Astrocyte of the spinal cord (primary cell): ENCODE data around the gene CCR9.

Source experiments
- DNase-seq: peaks from one replicate; pipeline ENCODE4 v3.0.0; 2011; ENCODE audit warnings: low read depth, low spot score
- H3K4me3 ChIP-seq: 2 replicates; pipeline ENCODE4 v1.5.1; 2011; ENCODE audit warnings: low read depth, mild to moderate bottlenecking, low read length, moderate library complexity
- CTCF ChIP-seq: IDR thresholded peaks from 2 replicates; pipeline ENCODE4 v1.5.1; 2012; ENCODE audit warnings: low read depth, mild to moderate bottlenecking, low read length, inconsistent platforms
- in situ Hi-C: cut with HindIII; loops from 2 replicates; pipeline ENCODE4 v1.10.0; 2017; ENCODE audit warnings: low sequenced_read_pairs

CCR9 gene

DNA sequence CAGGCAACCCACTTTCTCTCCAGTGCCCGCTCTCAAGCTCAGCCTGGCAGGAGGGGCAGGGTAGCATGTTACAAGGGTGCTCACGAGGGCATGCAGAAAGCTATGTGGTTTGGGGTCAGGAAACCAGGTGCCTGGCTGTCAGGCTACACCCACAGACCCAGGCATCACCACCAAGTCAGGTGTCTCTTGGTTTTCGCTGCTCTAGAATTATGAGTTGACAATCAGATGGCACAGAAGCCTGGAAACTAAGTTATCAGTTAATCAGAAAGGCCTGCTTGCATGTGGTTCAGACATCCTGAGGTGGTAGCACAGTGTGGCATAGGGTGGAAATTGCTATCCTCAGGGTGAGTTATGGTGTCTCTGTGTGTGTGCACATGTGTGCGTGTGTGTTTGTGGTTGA, 16.2 kb upstream of the CCR9 start:
- in situ Hi-C loops, result no loop called here
- no peak for DNase-seq
- TF ChIP-seq CTCF, result no peak
- H3K4me3 ChIP-seq, result no peak overlapping the region

DNA sequence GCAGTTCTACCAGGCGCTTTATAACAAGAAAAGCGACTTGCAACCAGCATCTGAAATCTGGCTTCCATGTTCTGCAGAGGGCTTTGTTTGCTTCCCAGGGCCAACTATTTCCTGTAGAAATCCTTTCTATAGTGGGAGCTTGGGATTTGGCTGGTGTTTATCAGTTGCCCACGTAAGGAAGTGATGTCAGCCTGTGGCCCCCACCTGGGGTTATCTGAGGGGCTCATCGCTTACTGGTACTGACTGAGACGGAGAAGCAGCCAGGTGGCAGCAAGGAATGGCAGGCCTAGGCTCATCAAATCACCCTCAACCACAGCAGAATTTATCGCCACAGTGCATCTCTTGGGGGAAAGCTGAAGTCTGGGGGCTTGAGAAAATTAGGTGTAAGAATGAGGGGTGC, 14.6 kb upstream of the CCR9 start:
- no peak overlapping the region for H3K4me3 ChIP-seq
- no peak for TF ChIP-seq CTCF
- no peak for DNase-seq
- in situ Hi-C loops, result no loop called here

- no peak overlapping the region for H3K4me3 ChIP-seq
- in situ Hi-C loops, result no loop called here
- DNase-seq, result no peak
- TF ChIP-seq CTCF, result no peak
These were observed 13.8 kb upstream of the CCR9 start for GRCh38 chr3:45872569-45872968.

DNA sequence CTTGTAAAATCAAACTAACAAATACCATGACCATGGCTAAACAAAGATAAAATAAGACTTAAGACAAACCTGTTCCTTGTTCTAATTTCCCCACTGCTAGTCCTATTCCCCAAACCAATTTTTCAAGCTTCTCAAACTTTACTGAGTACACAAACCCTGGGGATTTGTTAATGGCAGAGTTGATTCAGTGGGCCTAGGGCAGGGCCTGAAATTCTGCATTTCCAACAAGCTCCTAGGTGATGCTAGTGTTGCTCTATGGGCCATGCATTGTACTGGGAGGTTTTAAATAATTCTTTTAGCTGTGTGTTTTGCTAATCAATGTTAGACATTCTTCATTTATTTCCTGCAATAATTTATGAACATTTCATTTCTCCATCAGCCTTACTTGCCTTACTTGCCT, 13.3 kb upstream of the CCR9 start:
- DNase-seq, result no peak
- in situ Hi-C loops, result no loop called here
- H3K4me3 ChIP-seq, result no peak overlapping the region
- no peak for TF ChIP-seq CTCF

GRCh38 chr3:45873638-45874037, 12.7 kb upstream of the CCR9 start:
- TF ChIP-seq CTCF, result no peak
- no peak overlapping the region for H3K4me3 ChIP-seq
- in situ Hi-C loops, result no loop called here
- DNase-seq, result no peak

- no peak overlapping the region for H3K4me3 ChIP-seq
- DNase-seq, result no peak
- TF ChIP-seq CTCF, result no peak
- in situ Hi-C loops, result no loop called here
These were observed 11.5 kb upstream of the CCR9 start for GRCh38 chr3:45874677-45875346.

- H3K4me3 ChIP-seq, result no peak overlapping the region
- in situ Hi-C loops, result no loop called here
- no peak for DNase-seq
- TF ChIP-seq CTCF, result no peak
These were observed 8.2 kb upstream of the CCR9 start for GRCh38 chr3:45878124-45878523.
